Neural cell (in vitro differentiated cells): ENCODE data around the gene CLEC16A. TPM values are rescaled to one million over a fixed set of nuclear protein-coding genes. Genes with fewer than 3 reads are reported as not detected.

ENCODE experiments used
- H2AFZ ChIP-seq: fragments of 200-600, 300-800 bp; sonication (generic), shearing (Covaris generic); 2 replicates; pipeline ENCODE4 v1.6.0; 2014; ENCODE audit warnings: low read depth, mild to moderate bottlenecking, antibody characterized with exemption, low read length, moderate library complexity
- H3F3A ChIP-seq: fragments of 200-600 bp; shearing (Covaris generic); 2 replicates; pipeline ENCODE4 v1.6.1; 2016; ENCODE audit warnings: mild to moderate bottlenecking, moderate library complexity, mixed read lengths, antibody characterized with exemption, low read length; ENCODE audit not compliant: insufficient read depth, poor library complexity, severe bottlenecking
- H3K27ac ChIP-seq: fragments of 200-600, 300-800 bp; sonication (generic), shearing (Covaris generic); 2 replicates; pipeline ENCODE4 v1.5.1; 2014; ENCODE audit warnings: mild to moderate bottlenecking, low read length, moderate library complexity
- H3K27me3 ChIP-seq: fragments of 300-800, 200-600 bp; sonication (generic), shearing (Covaris generic); 2 replicates; pipeline ENCODE4 v1.6.0; 2014; ENCODE audit warnings: mild to moderate bottlenecking, low read depth, low read length, moderate library complexity; ENCODE audit not compliant: insufficient read depth
- H3K36me3 ChIP-seq: fragments of 300-800, 200-600 bp; sonication (generic), shearing (Covaris generic); 2 replicates; pipeline ENCODE4 v1.5.1; 2014; ENCODE audit warnings: mild to moderate bottlenecking, antibody characterized with exemption, low read length, moderate library complexity; ENCODE audit not compliant: insufficient read depth
- H3K4me2 ChIP-seq: fragments of 300-800, 200-600 bp; sonication (generic), shearing (Covaris generic); 2 replicates; pipeline ENCODE4 v1.6.0; 2014; ENCODE audit warnings: mild to moderate bottlenecking, low read length
- H3K4me3 ChIP-seq: fragments of 300-800, 200-600 bp; sonication (generic), shearing (Covaris generic); 2 replicates; pipeline ENCODE4 v1.5.1; 2014; ENCODE audit warnings: mild to moderate bottlenecking, low read length, moderate library complexity
- H3K79me2 ChIP-seq: fragments of 200-600 bp; shearing (Covaris generic); replicated peaks from 2 replicates; pipeline ENCODE4 v1.6.0; 2014; ENCODE audit warnings: mild to moderate bottlenecking, low read length, moderate library complexity; ENCODE audit not compliant: insufficient read depth
- H3K9ac ChIP-seq: fragments of 300-800, 200-600 bp; sonication (generic), shearing (Covaris generic); 2 replicates; pipeline ENCODE4 v1.6.1; 2016; ENCODE audit warnings: mild to moderate bottlenecking, low read length, mixed read lengths
- H3K9me2 ChIP-seq: fragments of 200-600 bp; shearing (Covaris generic); 2 replicates; pipeline ENCODE4 v1.6.1; 2016; ENCODE audit warnings: mild to moderate bottlenecking, low read length, mixed read lengths; ENCODE audit not compliant: insufficient read depth
- H3K9me3 ChIP-seq: fragments of 200-600, 300-800 bp; sonication (generic), shearing (Covaris generic); 2 replicates; pipeline ENCODE4 v1.6.1; 2016; ENCODE audit warnings: mild to moderate bottlenecking, mixed run types, low read length, moderate library complexity, mixed read lengths
- H4K20me1 ChIP-seq: fragments of 200-600 bp; shearing (Covaris generic); 2 replicates; pipeline ENCODE4 v1.6.1; 2016; ENCODE audit warnings: mild to moderate bottlenecking, mixed run types; ENCODE audit not compliant: insufficient read depth
- EP300 ChIP-seq: fragments of 450-650 bp; conservative IDR thresholded peaks from 2 replicates; pipeline ENCODE4 v1.6.1; 2014; ENCODE audit warnings: antibody characterized with exemption, mild to moderate bottlenecking, moderate library complexity; ENCODE audit not compliant: poor library complexity, severe bottlenecking
- EZH2 ChIP-seq: fragments of 200-600, 300-800 bp; shearing (Covaris generic), sonication (generic); IDR thresholded peaks from 2 replicates; pipeline ENCODE4 v1.6.1; 2014; ENCODE audit warnings: antibody characterized with exemption, low read length, borderline replicate concordance, mild to moderate bottlenecking; ENCODE audit not compliant: insufficient read depth, poor library complexity, severe bottlenecking
- MXI1 ChIP-seq: fragments of 450-650 bp; conservative IDR thresholded peaks from 2 replicates; pipeline ENCODE4 v1.6.1; 2014; ENCODE audit warnings: antibody characterized with exemption, mild to moderate bottlenecking; ENCODE audit not compliant: poor library complexity, severe bottlenecking
- POLR2AphosphoS5 ChIP-seq: IDR thresholded peaks from 2 replicates; pipeline ENCODE4 v1.6.1; 2012
- RAD21 ChIP-seq: fragments of 450-650 bp; conservative IDR thresholded peaks from 2 replicates; pipeline ENCODE4 v1.6.1; 2014; ENCODE audit warnings: antibody characterized with exemption, mild to moderate bottlenecking, moderate library complexity
- REST ChIP-seq: IDR thresholded peaks from 2 replicates; pipeline ENCODE4 v1.6.1; 2012; ENCODE audit warnings: borderline replicate concordance
- SMC3 ChIP-seq: fragments of 450-650 bp; conservative IDR thresholded peaks from 2 replicates; pipeline ENCODE4 v1.6.1; 2014; ENCODE audit warnings: antibody characterized with exemption, mild to moderate bottlenecking, moderate library complexity; ENCODE audit not compliant: poor library complexity
- TAF1 ChIP-seq: IDR thresholded peaks from 2 replicates; pipeline ENCODE4 v1.6.1; 2012; ENCODE audit warnings: low read depth
- polyA plus RNA-seq: library from polyadenylated mRNA; depleted of rRNA; stranded (reverse); fragments of >200 nt; gene quantifications from 2 replicates; pipeline ENCODE4 v1.2.3, GENCODE V29; 2014
- TF ChIP-seq, protein P1 (sequence below): fragments of 450-650 bp; IDR thresholded peaks from 2 replicates; pipeline ENCODE4 v1.5.1; 2014; ENCODE audit warnings: antibody characterized with exemption, mild to moderate bottlenecking, moderate library complexity; ENCODE audit not compliant: poor library complexity, severe bottlenecking

CLEC16A gene
- polyA plus RNA-seq, 1 donor from 2014 or later, result 11.1 TPM

GRCh38 chr16:11079652-11080187, 135.4 kb downstream of the CLEC16A start:
- H3K27ac ChIP-seq, result no peak overlapping the region
- no peaks in the 10 kb centered on the region for H4K20me1 ChIP-seq
- H3K4me2 ChIP-seq, result no peak overlapping the region
- H3K9me3 ChIP-seq, result no peaks in the 10 kb centered on the region
- H3K79me2 ChIP-seq, result no peaks in the 10 kb centered on the region
- TF ChIP-seq RAD21 (no peak), SMC3 (no peak), EP300 (no peak), EZH2 (no peak), TAF1 (no peak), MXI1 (no peak), REST (no peak), POLR2AphosphoS5 (no peak)
- TF ChIP-seq, protein P1, sequence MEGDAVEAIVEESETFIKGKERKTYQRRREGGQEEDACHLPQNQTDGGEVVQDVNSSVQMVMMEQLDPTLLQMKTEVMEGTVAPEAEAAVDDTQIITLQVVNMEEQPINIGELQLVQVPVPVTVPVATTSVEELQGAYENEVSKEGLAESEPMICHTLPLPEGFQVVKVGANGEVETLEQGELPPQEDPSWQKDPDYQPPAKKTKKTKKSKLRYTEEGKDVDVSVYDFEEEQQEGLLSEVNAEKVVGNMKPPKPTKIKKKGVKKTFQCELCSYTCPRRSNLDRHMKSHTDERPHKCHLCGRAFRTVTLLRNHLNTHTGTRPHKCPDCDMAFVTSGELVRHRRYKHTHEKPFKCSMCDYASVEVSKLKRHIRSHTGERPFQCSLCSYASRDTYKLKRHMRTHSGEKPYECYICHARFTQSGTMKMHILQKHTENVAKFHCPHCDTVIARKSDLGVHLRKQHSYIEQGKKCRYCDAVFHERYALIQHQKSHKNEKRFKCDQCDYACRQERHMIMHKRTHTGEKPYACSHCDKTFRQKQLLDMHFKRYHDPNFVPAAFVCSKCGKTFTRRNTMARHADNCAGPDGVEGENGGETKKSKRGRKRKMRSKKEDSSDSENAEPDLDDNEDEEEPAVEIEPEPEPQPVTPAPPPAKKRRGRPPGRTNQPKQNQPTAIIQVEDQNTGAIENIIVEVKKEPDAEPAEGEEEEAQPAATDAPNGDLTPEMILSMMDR, result no peak
- no peaks in the 10 kb centered on the region for H3K36me3 ChIP-seq
- H3K9me2 ChIP-seq, result no peaks in the 10 kb centered on the region
- H3K9ac ChIP-seq, result no peak overlapping the region
- H3K4me3 ChIP-seq, result no peak overlapping the region
- H3F3A ChIP-seq, result no peaks in the 10 kb centered on the region
- H3K27me3 ChIP-seq, result no peaks in the 10 kb centered on the region
- no peak overlapping the region for H2AFZ ChIP-seq

- H4K20me1 ChIP-seq, result no peaks in the 10 kb centered on the region
- no peak overlapping the region for H3K27ac ChIP-seq
- H3K4me3 ChIP-seq, result no peak overlapping the region
- no peak overlapping the region for H2AFZ ChIP-seq
- H3K9me2 ChIP-seq, result no peaks in the 10 kb centered on the region
- no peak overlapping the region for H3K4me2 ChIP-seq
- H3K36me3 ChIP-seq, result no peaks in the 10 kb centered on the region
- no peaks in the 10 kb centered on the region for H3K9me3 ChIP-seq
- no peaks in the 10 kb centered on the region for H3F3A ChIP-seq
- no peaks in the 10 kb centered on the region for H3K27me3 ChIP-seq
- no peak overlapping the region for H3K9ac ChIP-seq
- TF ChIP-seq EP300 (no peak), TAF1 (no peak), REST (no peak), RAD21 (no peak), MXI1 (no peak), POLR2AphosphoS5 (no peak), EZH2 (no peak), SMC3 (no peak)
- TF ChIP-seq, protein P1, result no peak
- H3K79me2 ChIP-seq, result no peaks in the 10 kb centered on the region
Measured at GRCh38 chr16:11080327-11080967, 136.1 kb downstream of the CLEC16A start.
